ENCODE measurements around the gene ARMC2. TPM values are rescaled to one million over a fixed set of nuclear protein-coding genes. Genes with fewer than 3 reads are reported as not detected.

Gene ARMC2
- total RNA-seq, 1 donor from 2014 or later, result 11.5 TPM

- intact Hi-C loops (cut with DNase I), result loop anchor here (10.0 kb wide), 1 partner anchor 61 kb away; no protein-coding TSS in a partner anchor
- peaks cover 85% of the 10 kb centered on the region for H3K4me1 ChIP-seq
- H3K27me3 ChIP-seq, result no peaks in the 10 kb centered on the region
- no peak overlapping the region for H3K4me3 ChIP-seq
- no peaks in the 10 kb centered on the region for H3K9me3 ChIP-seq
- H3K36me3 ChIP-seq, result no peaks in the 10 kb centered on the region
- TF ChIP-seq POLR2A (IDR thresholded peaks at IDR 0.05), result no peak
- no peak for TF ChIP-seq POLR2AphosphoS5 (IDR thresholded peaks at IDR 0.05; ENCODE audit: insufficient read depth in 1 of 2, low read depth in 1 of 2)
- TF ChIP-seq, protein P1, sequence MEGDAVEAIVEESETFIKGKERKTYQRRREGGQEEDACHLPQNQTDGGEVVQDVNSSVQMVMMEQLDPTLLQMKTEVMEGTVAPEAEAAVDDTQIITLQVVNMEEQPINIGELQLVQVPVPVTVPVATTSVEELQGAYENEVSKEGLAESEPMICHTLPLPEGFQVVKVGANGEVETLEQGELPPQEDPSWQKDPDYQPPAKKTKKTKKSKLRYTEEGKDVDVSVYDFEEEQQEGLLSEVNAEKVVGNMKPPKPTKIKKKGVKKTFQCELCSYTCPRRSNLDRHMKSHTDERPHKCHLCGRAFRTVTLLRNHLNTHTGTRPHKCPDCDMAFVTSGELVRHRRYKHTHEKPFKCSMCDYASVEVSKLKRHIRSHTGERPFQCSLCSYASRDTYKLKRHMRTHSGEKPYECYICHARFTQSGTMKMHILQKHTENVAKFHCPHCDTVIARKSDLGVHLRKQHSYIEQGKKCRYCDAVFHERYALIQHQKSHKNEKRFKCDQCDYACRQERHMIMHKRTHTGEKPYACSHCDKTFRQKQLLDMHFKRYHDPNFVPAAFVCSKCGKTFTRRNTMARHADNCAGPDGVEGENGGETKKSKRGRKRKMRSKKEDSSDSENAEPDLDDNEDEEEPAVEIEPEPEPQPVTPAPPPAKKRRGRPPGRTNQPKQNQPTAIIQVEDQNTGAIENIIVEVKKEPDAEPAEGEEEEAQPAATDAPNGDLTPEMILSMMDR (IDR thresholded peaks at IDR 0.05), result no peak
- DNase-seq (ENCODE audit: extremely low spot score in 2 of 2), result no peak
- H3K27ac ChIP-seq, result peak overlapping the region; percentile 89
These were observed 95.8 kb downstream of the ARMC2 start for GRCh38 chr6:108944071-108944470.

DNA sequence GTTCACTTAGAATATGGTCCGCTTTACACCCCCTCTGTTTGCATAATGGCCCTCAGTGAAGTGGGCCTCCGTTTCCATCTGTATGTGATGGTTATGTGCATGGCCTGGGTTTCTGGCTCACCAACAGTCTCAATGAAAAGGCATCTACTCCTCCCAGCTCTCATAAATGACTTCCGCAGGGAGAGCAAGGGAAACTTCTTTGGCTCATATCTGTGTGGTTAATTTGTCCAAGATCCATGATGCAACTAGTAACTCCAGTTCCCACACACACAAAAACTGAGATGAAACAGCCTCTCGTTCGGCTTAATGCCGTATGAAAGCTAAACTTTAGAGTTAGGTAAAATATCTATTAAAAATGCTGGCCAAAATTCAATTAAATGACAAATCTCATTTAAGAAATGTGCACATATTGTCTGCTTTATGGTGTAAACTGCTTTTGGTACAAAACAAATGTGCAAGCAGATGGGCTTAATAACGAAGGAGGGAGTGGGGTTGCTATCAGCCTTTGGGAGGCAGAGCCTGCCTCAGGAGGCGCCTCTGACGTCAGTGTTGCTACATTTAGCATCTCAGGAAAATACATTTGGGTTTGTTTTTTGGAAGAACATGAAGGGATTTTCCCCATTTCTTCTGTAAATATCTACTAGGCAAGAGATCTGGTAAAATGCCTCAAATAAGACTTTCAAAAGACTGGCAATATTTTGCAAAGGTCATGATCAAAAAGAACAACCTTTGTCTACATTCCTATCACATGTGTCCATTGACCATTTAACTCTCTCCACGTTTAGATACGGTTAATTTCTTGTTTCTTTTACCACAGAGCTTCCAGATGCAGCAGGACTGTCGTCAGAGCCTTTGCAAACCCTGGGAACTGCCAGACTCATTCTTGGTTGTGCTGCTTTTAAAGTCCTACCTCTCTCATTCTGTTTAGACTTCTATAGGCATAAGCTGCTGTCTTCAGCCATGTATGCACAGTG lies 96.8 kb downstream of the ARMC2 start:
- Histone ChIP-seq H3K4me3 (peak overlapping the region in 1 of 2 donors; percentile 26), H3K27ac (peak overlapping the region; percentile 89), H3K36me3 (no peaks in the 10 kb centered on the region), H3K27me3 (no peaks in the 10 kb centered on the region), H3K9me3 (no peaks in the 10 kb centered on the region), H3K4me1 (peaks cover 85% of the 10 kb centered on the region)
- DNase-seq (ENCODE audit: extremely low spot score in 2 of 2), result no peak
- intact Hi-C loops (cut with DNase I), result loop anchor here (10.0 kb wide), 1 partner anchor 60 kb away; no protein-coding TSS in a partner anchor
- TF ChIP-seq POLR2A (IDR thresholded peaks at IDR 0.05), result no peak
- TF ChIP-seq, protein P1 (IDR thresholded peaks at IDR 0.05), result no peak
- TF ChIP-seq POLR2AphosphoS5 (IDR thresholded peaks at IDR 0.05; ENCODE audit: insufficient read depth in 1 of 2, low read depth in 1 of 2), result peak; percentile 10 to 89

- TF ChIP-seq, protein P1 (IDR thresholded peaks at IDR 0.05), result no peak
- TF ChIP-seq POLR2AphosphoS5 (IDR thresholded peaks at IDR 0.05; ENCODE audit: insufficient read depth in 1 of 2, low read depth in 1 of 2), result peak in 1 of 2 donors; percentile 72
- H3K27me3 ChIP-seq, result no peaks in the 10 kb centered on the region
- H3K9me3 ChIP-seq, result no peaks in the 10 kb centered on the region
- intact Hi-C loops (cut with DNase I), result loop anchor here (10.0 kb wide), 1 partner anchor 59 kb away; no protein-coding TSS in a partner anchor
- H3K27ac ChIP-seq, result peak overlapping the region; percentile 89
- peaks cover 83% of the 10 kb centered on the region for H3K4me1 ChIP-seq
- no peak for DNase-seq (ENCODE audit: extremely low spot score in 2 of 2)
- no peaks in the 10 kb centered on the region for H3K36me3 ChIP-seq
- peak overlapping the region in 1 of 2 donors; percentile 26 for H3K4me3 ChIP-seq
These were observed 97.5 kb downstream of the ARMC2 start for GRCh38 chr6:108945681-108946159.

GRCh38 chr6:108946695-108947094 lies 98.5 kb downstream of the ARMC2 start:
- H3K27me3 ChIP-seq, result no peaks in the 10 kb centered on the region
- H3K4me1 ChIP-seq, result peaks cover 83% of the 10 kb centered on the region
- intact Hi-C loops (cut with DNase I), result loop anchor here (10.0 kb wide), 1 partner anchor 58 kb away; no protein-coding TSS in a partner anchor

More at GRCh38 chr6:108946695-108947094, 98.5 kb downstream of the ARMC2 start:
- H3K4me3 ChIP-seq, result no peak overlapping the region
- TF ChIP-seq POLR2AphosphoS5 (IDR thresholded peaks at IDR 0.05; ENCODE audit: insufficient read depth in 1 of 2, low read depth in 1 of 2) (no peak), POLR2A (IDR thresholded peaks at IDR 0.05) (no peak)
- TF ChIP-seq, protein P1 (IDR thresholded peaks at IDR 0.05), result no peak
- H3K27ac ChIP-seq, result peak overlapping the region; percentile 89
- no peaks in the 10 kb centered on the region for H3K9me3 ChIP-seq
- DNase-seq (ENCODE audit: extremely low spot score in 2 of 2), result no peak
- H3K36me3 ChIP-seq, result no peaks in the 10 kb centered on the region
